Measurements from ENCODE around the gene KRT86.

DNA sequence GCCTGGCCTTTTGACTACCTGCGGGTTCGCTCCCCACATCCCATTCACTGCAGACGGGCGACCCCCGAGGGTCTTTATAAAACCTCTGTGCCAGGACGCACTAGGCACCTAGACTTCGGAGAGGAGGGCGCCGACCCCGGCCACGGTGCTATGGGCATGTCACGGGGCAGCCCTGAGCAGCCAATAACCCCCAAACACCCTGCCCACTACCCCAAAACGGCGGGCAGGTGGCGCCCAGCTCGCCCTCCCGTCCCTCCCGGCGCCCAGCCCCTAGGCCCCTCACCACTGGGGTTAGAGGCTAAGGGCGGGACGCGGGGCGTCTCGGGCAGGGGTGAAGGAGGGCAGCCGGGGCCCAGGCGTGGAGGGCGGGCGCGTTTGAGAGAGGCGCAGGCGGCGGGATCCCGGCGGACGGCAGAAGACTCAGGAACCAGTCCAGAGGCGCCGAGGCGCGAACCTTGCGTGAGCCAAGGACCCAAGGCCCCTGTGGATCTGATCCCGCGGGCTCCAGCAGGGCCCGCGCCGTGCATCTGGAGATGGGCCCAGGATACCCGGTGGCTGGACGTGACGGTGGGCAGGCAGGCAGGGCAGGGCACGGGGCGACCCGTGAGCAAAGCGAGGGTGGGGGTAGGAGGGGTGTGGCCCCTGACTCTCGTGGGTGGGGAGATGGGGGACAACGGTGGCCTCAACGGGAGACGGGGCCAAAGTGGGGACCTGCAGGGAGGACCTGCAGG, 81.8 kb downstream of the KRT86 start:
- TF ChIP-seq ZFP1 (CRISPR knock-in tag; IDR thresholded peaks at IDR 0.05) (no peak), IRF2 (CRISPR knock-in tag; IDR thresholded peaks at IDR 0.05) (no peak), TBP (CRISPR knock-in tag; IDR thresholded peaks at IDR 0.05) (no peak), HDAC2 (CRISPR knock-in tag; IDR thresholded peaks at IDR 0.05) (no peak), NFE2L1 (CRISPR knock-in tag; IDR thresholded peaks at IDR 0.05; ENCODE audit: borderline replicate concordance) (no peak), HNRNPUL1 (IDR thresholded peaks at IDR 0.05; ENCODE audit: low read depth, low read length) (no peak), NR2F1 (CRISPR knock-in tag; IDR thresholded peaks at IDR 0.05) (no peak), PHF8 (CRISPR knock-in tag; IDR thresholded peaks at IDR 0.05) (no peak), ZNF101 (CRISPR knock-in tag; IDR thresholded peaks at IDR 0.05; ENCODE audit: borderline replicate concordance, low read depth) (no peak), NFIC (IDR thresholded peaks at IDR 0.05; ENCODE audit: low read length) (no peak), JUN (CRISPR knock-in tag; IDR thresholded peaks at IDR 0.05) (no peak)
- TF ChIP-seq, protein P1, sequence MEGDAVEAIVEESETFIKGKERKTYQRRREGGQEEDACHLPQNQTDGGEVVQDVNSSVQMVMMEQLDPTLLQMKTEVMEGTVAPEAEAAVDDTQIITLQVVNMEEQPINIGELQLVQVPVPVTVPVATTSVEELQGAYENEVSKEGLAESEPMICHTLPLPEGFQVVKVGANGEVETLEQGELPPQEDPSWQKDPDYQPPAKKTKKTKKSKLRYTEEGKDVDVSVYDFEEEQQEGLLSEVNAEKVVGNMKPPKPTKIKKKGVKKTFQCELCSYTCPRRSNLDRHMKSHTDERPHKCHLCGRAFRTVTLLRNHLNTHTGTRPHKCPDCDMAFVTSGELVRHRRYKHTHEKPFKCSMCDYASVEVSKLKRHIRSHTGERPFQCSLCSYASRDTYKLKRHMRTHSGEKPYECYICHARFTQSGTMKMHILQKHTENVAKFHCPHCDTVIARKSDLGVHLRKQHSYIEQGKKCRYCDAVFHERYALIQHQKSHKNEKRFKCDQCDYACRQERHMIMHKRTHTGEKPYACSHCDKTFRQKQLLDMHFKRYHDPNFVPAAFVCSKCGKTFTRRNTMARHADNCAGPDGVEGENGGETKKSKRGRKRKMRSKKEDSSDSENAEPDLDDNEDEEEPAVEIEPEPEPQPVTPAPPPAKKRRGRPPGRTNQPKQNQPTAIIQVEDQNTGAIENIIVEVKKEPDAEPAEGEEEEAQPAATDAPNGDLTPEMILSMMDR (CRISPR knock-in tag; IDR thresholded peaks at IDR 0.05) = no peak

All from HepG2 (cell line).